Liver (tissue), 3 donors: ENCODE data around the gene ZNF276.

Experiments
- TAF1 ChIP-seq: conservative IDR thresholded peaks from 2 replicates; pipeline ENCODE4 v1.6.1; 2016; ENCODE audit warnings: antibody characterized with exemption, mild to moderate bottlenecking
- TF ChIP-seq, protein P1 (sequence below): fragments of 150-350 bp; IDR thresholded peaks from 2 replicates; pipeline ENCODE4 v1.5.1; 2017; ENCODE audit warnings: improper control_type of control experiment, low read depth, low read length; ENCODE audit not compliant: missing input control
- TF ChIP-seq, protein P2 (sequence below): IDR thresholded peaks from 2 replicates; pipeline ENCODE4 v1.6.1; 2016; ENCODE audit warnings: antibody characterized with exemption, mild to moderate bottlenecking
- donor health status: healthy.
- donor health status: healthy.

DNA sequence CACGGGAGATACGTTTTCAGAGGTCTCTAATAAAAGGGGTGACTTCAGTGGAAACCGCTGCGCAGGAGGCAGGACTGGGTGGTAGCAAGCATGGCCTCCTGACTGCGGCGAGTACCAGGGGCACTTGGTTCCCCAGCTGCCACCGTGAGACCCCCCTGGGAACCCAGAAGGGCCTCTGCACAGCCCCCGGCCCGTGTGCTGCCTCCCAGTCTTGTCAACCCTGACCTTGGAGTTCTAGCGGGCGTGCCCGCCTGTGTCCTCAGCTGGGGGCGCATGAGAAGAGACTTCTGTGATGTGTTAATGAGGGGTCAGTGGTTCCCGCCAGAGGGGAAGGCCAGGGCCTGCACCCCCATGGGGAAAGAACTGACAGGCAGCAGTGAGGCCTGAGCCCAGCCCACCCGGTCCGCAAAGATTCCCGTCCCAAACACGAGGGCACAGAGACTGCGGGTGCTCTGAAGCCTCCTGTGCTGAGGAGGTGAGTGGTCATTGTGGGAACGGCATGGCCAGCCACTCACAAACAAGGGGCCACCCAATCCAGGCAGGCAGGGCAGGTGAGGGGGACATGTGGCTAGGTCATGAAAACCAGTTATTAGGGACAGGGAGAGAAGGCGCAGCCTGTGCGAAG lies 9.4 kb downstream of the ZNF276 start:
- TF ChIP-seq, protein P1, sequence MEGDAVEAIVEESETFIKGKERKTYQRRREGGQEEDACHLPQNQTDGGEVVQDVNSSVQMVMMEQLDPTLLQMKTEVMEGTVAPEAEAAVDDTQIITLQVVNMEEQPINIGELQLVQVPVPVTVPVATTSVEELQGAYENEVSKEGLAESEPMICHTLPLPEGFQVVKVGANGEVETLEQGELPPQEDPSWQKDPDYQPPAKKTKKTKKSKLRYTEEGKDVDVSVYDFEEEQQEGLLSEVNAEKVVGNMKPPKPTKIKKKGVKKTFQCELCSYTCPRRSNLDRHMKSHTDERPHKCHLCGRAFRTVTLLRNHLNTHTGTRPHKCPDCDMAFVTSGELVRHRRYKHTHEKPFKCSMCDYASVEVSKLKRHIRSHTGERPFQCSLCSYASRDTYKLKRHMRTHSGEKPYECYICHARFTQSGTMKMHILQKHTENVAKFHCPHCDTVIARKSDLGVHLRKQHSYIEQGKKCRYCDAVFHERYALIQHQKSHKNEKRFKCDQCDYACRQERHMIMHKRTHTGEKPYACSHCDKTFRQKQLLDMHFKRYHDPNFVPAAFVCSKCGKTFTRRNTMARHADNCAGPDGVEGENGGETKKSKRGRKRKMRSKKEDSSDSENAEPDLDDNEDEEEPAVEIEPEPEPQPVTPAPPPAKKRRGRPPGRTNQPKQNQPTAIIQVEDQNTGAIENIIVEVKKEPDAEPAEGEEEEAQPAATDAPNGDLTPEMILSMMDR: no peak
- TF ChIP-seq TAF1: no peak
- TF ChIP-seq, protein P2, sequence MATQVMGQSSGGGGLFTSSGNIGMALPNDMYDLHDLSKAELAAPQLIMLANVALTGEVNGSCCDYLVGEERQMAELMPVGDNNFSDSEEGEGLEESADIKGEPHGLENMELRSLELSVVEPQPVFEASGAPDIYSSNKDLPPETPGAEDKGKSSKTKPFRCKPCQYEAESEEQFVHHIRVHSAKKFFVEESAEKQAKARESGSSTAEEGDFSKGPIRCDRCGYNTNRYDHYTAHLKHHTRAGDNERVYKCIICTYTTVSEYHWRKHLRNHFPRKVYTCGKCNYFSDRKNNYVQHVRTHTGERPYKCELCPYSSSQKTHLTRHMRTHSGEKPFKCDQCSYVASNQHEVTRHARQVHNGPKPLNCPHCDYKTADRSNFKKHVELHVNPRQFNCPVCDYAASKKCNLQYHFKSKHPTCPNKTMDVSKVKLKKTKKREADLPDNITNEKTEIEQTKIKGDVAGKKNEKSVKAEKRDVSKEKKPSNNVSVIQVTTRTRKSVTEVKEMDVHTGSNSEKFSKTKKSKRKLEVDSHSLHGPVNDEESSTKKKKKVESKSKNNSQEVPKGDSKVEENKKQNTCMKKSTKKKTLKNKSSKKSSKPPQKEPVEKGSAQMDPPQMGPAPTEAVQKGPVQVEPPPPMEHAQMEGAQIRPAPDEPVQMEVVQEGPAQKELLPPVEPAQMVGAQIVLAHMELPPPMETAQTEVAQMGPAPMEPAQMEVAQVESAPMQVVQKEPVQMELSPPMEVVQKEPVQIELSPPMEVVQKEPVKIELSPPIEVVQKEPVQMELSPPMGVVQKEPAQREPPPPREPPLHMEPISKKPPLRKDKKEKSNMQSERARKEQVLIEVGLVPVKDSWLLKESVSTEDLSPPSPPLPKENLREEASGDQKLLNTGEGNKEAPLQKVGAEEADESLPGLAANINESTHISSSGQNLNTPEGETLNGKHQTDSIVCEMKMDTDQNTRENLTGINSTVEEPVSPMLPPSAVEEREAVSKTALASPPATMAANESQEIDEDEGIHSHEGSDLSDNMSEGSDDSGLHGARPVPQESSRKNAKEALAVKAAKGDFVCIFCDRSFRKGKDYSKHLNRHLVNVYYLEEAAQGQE: no peak
